GM19463 (cell line): ENCODE results near the gene BRSK1.

ENCODE experiments used
- ATAC-seq: cut with Tn5 transposase; IDR thresholded peaks from one replicate; pipeline ENCODE4 v1.9.1; 2021; ENCODE audit warnings: mild to moderate bottlenecking, moderate library complexity; ENCODE audit not compliant: unreplicated experiment

BRSK1 gene

DNA sequence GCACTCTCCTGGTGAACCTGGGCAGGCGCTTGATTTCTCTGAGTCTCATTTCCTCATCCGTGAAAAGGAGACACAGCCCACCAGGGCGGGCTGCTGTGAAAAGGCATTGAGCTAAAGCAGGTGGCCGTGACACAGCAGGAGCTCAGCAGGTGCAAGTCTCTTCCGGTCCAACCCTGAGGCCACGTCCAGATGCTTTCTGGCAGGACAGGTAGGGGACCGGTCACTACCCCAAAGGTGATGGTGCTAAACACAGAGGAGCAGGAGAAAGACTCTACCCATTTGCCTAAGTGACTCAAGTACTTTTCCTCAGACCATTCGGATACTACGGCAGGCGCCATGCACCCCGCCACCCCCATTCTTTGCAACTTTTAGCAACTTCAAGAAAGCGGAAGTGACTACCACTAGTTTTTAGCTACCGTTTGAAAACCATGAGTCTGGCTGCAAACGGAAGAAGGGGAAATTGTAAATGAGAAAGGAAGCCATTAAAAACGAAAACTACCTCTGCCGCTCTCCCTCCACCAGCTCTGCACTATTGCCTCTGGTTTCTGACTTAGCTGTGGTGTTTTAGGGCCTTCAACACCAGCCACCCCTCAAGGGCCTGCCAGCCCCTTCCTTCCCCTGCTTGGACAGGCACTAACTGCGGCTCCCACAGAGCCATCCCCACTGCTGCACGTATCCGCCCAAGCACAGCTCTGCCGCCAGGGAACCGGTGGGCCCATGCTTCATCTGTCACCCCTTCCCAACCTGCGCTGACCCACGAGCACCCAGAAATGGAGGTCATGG is 29.8 kb upstream of the BRSK1 start:
- peak; percentile 37 for ATAC-seq

DNA sequence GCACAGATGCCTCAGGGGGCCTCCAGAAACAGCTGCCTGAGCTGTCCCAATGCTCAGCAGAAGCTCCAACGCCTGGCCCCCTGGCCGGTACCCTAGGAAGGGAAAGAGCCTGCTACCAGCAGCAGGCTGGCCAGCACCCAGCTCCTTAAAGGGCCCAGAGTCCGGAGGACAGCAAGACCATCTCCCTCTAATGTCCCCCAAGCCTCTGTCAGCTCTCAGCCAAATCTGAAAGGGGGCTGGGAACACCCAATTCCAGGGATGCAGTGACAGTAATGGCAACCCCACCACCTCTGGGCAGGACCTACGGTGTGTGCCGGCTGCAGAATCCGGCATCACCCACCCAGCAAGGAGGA is 29.2 kb upstream of the BRSK1 start:
- no peak for ATAC-seq

DNA sequence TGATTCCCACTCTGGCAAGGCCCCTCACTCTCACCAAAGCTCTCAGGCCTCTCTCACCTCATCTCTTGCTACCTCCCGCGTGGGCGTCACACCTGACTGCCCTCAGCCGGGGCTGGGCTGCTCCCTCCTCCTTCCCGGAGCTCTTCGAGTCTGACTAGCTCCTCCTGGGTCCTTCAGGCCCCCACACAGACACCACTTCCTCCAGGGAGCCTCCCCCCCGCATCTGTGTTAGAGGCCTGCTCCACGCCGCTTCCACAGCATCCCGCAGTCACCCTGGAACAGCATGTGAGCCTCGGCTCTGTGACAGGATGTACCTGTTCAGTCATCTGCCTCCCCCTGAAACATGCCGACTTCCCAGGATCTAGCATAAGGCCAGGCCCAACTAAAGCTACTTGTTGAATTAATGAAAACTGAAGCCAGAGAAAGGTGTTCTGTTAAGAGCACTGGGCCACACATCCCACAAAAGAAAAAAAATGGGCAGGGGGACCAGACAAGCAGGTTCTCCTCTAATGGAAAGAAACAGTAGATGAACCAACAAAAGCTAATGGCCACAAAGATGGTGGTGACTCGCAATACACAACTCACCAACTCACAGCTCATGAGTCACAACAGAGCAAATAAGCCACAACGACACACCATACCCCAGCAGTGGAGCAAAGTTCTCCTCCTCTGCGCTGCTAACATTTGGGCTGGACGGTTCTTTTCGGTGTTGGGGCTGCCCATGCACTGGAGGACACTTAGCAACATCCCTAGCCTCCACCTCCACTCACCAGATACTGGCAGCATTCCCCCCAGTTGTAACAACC is 28.0 kb upstream of the BRSK1 start:
- no peak for ATAC-seq

DNA sequence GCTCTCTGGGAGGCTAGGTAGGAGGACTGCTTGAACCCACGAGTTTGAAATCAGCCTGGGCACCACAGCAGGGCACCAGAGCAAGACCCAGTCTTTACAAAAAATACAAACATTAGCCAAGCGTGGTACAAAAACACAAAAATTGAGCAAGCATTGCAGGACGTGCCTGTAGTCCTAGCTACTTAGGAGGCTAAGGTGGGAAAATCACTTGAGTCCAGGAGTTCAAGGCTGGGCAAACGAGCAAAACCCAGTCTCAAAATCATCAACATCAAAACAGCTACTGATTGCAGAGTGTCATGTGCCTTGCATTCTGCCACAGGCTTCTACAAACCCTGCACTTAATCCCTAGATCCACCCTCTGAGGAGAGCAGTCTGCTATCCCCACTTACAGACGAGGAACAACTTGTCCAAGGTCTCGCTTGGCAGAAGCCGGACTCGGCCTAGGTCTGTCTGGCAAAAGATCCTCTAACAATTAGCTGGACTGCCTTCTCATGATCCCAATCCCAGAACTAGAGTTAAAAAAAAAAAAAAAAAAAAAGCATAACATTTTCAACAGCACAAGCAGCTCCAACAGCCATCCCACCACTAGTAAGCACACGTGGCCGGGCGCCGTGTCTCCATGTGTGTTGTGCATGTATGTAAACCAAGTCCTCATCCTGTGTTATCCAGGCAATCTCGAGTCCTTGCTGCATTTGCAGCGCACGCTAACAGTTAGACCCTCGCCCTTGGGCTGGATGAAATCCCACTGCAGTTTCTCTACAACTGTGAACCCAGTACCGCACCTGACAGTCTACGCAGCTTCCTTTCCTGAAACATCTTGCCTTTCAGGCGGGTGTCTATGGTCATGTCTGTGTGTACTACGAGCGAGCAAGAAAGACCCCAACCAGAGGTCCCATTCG is 27.0 kb upstream of the BRSK1 start:
- ATAC-seq, result no peak

DNA sequence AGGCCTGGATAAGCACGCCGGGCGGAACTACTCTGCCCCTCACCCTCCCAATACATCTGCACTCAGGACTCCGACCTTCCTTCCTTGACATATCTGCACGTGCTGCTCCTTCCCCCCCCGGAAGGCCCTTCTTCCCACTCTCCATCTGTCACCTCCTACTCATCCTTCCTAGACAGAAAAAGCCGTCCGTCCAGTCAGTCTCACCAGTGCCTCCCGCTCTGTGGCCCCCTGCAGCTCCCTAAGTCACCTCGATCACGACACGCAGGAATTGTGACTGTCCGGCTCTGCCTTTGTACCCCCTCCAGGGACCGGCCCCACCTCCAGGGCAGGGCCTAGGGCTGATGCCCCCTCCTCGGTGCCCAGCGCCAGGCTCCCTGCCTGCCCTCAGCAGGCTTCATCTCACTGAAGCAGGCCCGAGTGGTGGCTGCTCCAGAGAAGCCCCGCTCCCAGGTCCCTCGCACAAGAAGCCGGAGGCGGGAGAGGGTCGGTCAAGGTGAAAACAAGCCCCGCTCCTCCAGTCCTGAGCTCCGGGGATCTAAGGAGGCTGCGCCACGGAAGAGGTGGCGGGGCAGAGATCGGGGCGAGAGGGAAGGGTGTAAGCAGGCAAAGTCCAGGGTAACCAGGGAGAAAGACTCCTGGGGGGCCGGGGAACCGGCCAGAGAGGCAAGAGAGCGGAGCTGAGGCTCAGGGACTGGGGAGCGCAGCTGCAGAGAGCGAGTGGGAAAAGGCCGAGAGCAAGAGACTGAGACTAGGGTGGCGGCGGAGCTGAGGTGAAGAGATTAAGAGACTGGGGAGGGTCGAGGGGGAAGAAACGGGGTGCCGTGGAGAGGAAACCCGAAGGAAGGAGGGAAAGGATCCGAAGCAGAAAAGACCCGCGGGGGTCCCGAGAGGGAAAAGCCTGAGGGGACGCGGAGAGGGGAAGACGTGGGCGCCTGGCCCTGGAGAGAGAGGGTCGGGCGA is 26.1 kb upstream of the BRSK1 start:
- ATAC-seq, result no peak

DNA sequence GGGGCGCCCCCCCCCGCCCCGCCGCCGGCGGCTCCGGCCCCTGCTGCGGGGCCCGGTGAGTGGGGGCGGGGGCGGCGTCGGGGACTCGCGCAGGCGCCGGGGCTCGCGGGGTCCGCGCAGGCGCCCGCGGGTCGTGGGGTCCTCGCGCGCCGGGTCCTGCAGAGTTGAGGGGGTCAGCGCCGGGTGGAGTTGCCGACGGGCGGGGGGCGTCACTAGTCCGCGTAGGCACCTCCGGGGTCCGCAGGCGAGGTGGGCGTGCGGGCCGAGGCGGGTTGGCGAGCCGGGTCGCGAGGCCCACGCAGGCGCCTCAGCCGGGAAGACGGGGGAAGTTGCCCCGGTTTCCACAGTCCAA is 25.3 kb upstream of the BRSK1 start:
- ATAC-seq, result peak; percentile 12

DNA sequence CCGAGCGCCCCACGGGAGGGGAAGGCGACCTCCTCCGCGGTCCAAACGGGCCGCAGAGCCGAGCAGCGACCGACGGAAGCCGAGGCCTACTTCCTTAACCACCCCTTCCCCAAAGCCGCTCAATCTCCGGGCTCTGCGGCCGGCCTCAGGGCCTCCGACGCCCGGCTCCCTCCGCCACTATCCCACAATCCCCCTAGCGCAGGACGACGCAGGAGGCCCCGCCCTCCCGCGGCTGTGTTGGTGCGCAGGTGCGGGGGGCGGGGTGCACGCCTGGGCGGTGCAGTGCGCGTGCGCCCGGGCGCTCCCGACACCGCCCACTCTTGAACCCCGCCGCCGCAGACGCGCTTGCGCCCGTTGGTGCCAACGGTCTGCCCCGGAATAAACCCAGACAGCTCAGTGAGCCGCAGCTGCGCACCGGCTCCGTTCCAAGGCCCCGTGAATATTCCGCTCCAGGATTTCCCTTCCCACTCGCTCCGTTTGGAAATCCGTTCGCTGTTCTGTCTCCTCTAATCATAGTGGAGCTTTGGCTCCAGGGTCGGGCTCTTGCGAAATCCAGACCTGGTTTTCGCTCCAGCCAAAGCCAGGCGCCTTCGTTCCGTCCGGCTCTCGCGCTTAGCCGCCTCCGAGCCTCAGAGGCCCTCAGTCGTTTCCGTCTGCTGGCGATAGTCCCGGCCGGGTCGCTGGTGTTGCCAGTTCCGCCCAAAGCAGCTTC is 24.8 kb upstream of the BRSK1 start, which contains the start of gene PPP6R1:
TSS of gene PPP6R1 (minus strand) at position 190 of the 712 bp plus-strand sequence. CDS start 11,914 bp downstream, outside the sequence.
- ATAC-seq, result peak; percentile 72

DNA sequence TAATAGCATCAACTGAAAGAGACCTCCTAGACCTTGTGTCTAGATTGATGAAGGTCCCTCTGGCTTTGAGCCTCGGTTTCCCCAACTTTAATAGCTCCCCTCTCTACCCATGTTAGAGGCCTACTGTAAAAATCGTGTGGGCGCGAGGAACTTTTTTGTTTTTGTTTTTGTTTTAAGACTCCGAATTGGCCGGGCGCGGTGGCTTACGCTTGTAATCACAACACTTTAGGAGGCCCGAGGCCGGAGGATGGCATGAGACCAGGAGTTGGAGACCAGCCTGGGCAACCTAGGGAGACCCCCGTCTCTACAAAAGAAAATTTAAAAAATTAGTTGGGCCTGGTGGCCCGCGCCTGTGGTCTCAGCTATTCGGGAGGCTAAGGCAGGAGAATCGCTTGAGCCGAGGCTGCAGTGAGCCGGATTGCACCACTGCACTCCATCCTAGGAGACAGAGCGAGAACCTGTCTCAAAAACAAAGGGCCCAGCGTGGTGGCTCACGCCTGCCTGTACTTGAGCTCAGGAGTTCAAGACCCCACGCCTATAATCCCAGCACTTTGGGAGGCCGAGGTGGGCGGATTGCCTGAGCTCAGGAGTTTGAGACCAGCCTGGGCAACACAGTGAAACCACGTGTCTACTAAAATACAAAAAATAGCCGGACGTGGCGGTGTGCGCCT is 24.1 kb upstream of the BRSK1 start:
- no peak for ATAC-seq

DNA sequence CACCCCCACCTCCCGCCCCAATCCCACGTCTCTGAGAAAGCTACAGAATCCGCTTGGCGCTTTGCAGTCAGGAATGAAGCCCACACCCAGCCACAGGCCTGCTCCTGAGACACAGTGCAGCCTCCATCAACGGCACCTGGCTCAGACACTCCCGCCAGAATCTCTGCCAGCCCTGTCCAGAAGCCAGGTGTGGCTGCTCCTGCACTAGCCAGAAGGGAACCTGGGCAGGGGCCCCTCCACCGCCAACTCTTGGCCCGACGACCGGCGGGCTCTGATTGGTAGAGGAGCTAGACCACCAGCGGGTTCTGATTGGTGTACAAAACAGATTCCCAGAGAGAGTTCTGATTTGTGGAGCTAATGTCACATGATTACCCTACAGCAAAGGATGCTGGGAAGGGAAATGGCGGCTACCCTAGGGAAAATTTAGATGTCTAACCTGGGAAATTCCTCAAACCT is 22.1 kb upstream of the BRSK1 start:
- no peak for ATAC-seq

DNA sequence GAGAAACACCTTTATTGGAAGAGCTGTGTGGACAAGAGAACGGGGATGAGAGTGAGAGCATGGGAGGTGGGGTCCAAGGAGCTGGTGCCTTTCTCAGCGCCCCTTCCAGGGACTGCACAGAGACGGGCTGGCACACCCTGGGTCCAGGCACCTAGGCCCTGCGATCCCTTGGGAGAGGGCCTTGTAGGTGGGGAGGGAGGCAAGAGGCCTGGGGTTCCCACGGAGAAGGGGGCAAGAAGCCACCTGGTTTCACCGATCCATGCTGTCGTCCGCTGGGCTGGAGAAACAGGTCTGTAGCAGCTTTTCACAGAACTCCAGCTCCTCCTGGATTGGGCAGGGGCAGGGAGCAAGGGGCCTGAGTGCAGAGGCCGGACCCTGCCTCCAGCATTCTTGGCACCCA is 21.4 kb upstream of the BRSK1 start:
- ATAC-seq, result no peak

DNA sequence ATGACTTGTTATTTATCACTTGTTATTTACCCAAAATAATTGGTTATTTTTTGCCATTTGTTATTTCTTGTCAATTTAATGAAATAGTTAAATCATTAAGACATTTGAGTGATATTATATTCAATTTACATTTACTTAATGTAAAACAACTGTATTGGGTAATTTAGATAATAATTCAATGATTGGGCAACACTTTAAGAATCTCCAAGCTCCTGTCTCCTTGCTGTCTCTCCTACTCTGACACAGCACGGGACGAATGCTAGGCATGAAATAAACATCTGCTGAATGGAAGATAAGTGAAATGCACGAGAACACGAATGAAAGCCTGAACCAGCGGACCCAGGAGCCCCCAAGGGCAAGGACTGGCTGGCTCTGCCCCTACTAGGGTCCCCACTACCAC is 19.3 kb upstream of the BRSK1 start:
- no peak for ATAC-seq

DNA sequence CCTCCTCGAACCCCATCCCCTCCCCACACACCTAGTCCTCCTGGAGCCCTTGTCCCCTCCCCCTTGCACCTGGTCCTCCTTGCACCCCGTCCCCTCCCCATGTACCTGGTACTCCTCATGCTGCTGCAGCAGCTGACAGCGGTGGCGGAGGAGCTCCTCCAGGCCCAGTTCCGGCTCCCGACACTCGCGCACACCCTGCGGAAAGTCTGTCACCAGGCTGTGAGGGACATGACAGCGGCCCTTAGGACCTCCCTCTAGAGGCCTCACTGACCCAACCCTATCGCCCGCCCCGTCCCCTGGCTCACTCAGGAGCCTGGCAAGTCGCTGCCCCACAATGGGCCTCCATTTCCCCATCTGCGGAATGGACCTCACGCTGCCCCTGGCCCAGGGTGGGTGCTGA is 18.6 kb upstream of the BRSK1 start:
- no peak for ATAC-seq

DNA sequence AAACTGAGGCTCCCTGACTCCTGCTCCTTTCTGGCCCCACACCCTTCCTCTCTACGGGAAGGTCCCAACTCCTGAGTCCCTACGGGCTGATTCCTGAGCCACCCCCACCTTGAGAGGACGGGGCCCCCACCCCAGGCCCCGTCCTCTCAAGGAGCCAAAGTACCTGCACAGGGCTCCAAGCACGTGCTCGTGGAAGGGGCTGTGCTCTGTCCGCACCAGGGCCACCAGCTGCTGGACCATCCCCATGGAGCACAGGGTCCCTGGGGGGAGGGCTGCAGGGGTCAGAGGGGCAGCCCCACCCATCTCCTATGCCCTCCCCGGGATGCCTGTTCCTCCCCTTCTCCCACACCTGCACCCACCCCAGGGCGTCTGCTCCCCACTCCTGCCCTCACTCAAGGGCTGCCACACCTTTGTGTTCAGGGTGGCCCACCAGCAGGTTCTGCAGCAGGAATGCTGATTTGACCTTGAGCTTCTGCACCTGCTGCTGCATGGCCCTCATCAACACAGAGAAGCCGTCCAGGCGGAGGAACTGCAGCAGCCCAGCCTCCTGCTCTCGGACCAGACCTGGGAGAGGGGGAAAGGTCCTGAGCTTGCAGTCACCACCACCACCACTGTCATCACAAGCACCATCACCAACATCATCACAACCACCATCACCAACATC is 17.9 kb upstream of the BRSK1 start:
- ATAC-seq, result no peak

DNA sequence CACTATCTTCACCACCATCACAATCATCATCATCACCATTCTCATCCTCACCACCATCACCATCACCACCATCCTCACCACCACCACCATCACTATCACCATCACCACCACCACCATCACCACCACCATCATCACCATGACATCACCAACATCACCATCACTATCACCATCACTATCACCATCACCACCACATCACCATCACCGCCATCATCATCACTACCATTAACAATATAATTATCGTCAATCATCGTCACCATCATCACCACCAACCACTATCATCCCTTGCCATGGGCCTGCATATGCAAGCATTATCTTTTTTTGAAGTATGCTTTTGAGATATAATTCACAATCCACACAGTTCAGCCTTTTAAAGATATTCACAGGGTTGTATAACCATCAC is 17.4 kb upstream of the BRSK1 start:
- ATAC-seq, result no peak

DNA sequence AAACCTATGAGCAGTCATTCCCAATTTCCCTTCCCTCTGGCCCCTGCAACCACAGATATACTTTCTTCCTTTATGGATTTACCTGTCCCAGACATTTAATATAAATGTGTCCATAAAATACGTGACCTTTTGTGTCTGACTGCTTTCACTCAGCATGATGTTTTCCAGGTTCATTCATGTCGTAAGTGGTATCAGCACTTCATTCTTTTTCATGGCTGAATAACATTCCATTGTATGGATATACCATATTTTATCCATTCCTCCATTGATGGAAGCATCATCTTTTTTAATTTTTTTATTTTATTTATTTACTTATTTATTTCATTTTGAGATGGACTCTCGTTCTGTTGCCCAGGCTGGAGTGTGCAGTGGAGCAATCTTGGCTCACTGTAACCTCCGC is 17.0 kb upstream of the BRSK1 start:
- no peak for ATAC-seq

DNA sequence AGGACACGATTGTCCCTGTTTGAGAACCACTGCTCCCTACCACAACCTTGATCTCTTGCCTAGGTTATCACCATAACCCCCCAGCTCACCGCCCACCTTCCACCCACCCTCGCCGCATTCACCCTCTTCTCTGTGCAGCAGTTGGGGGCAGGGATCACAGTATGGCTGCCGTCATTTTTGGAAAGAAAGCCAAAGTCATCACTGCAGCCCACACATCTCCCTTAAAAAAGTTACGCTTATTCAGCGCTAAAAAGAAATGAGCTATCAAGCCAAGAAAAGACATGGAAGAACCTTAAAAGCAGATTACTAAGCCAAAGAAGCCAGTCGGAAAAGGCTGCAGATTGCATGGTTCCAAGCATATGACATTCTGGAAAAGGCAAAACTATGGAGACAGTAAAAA is 14.5 kb upstream of the BRSK1 start:
- ATAC-seq, result no peak

DNA sequence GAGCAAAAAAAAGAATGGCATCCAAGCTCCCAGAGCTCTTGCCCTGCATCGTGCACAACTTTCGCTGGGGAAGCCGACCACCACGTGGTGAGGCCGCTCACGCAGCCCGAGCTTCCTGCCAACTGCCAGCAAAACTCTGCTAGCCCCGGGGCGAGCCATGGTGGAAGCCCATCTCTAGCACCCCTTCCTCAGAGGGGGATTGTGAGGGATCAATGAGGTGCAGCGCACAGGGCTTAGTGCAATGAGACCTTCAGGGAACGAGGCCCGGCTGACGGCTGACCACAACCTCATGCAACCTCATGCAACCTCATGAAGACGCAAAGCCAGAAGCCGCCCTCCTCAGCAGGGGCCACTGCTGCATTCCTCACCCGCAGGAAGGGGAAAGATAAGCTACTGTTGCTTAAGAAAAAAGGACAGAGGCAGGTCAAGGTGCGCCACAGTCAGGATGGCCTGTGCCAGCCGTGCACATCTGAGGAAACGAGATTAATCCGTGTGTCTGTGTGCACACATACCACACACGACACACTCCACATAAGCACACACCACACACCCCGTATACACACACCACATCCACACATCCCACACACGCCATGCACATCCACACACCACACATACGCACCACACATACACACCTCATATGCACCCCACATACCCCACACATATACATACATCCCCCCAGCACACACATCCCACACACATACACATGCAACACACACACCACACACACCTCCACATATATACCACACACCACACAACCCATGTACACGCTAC is 13.4 kb upstream of the BRSK1 start:
- ATAC-seq, result no peak

DNA sequence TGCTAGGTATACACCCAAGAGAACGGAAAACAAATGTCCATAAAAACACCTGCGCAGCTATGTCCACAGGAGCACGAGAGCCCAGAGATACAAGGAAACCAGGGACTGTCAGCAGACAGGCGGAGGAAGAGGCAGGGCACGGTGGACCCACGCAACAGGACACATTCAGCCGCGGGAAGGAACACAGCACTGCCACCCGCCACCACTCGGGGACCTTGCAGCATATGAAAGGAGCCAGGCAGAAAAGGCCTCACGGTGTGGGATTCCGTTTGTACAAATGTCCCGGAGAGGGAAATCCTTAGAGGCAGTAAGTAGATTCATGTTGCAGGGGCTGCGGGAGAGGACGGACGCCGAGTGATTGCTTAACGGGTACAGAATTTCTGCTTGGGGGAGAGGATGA is 11.7 kb upstream of the BRSK1 start:
- ATAC-seq, result no peak
